ENCODE measurements around the gene TSPOAP1. TPM values are rescaled to one million over a fixed set of nuclear protein-coding genes. Genes with fewer than 3 reads are reported as not detected.

The TSPOAP1 gene
- total and polyA plus RNA-seq, 2 of the 13 experiments (the other 11 are each of a cell fraction or from before 2014, with no cell fraction given) = not detected

GRCh38 chr17:58369214-58370031 lies 40.8 kb upstream of the TSPOAP1 start (continued):
- TF ChIP-seq, protein P1, sequence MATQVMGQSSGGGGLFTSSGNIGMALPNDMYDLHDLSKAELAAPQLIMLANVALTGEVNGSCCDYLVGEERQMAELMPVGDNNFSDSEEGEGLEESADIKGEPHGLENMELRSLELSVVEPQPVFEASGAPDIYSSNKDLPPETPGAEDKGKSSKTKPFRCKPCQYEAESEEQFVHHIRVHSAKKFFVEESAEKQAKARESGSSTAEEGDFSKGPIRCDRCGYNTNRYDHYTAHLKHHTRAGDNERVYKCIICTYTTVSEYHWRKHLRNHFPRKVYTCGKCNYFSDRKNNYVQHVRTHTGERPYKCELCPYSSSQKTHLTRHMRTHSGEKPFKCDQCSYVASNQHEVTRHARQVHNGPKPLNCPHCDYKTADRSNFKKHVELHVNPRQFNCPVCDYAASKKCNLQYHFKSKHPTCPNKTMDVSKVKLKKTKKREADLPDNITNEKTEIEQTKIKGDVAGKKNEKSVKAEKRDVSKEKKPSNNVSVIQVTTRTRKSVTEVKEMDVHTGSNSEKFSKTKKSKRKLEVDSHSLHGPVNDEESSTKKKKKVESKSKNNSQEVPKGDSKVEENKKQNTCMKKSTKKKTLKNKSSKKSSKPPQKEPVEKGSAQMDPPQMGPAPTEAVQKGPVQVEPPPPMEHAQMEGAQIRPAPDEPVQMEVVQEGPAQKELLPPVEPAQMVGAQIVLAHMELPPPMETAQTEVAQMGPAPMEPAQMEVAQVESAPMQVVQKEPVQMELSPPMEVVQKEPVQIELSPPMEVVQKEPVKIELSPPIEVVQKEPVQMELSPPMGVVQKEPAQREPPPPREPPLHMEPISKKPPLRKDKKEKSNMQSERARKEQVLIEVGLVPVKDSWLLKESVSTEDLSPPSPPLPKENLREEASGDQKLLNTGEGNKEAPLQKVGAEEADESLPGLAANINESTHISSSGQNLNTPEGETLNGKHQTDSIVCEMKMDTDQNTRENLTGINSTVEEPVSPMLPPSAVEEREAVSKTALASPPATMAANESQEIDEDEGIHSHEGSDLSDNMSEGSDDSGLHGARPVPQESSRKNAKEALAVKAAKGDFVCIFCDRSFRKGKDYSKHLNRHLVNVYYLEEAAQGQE (IDR thresholded peaks at IDR 0.05; ENCODE audit: borderline replicate concordance in 1 of 2, low read depth in 1 of 2, low read length in 2 of 2) = no peak
- no peak for TF ChIP-seq CBX2 (IDR thresholded peaks at IDR 0.05; ENCODE audit: low read depth, low read length)
- no peak for TF ChIP-seq CBX2 (CRISPR knock-in tag; IDR thresholded peaks at IDR 0.05; ENCODE audit: low read depth)
- no peak for TF ChIP-seq MATR3 (CRISPR knock-in tag; IDR thresholded peaks at IDR 0.05)
- TF ChIP-seq, protein P2, sequence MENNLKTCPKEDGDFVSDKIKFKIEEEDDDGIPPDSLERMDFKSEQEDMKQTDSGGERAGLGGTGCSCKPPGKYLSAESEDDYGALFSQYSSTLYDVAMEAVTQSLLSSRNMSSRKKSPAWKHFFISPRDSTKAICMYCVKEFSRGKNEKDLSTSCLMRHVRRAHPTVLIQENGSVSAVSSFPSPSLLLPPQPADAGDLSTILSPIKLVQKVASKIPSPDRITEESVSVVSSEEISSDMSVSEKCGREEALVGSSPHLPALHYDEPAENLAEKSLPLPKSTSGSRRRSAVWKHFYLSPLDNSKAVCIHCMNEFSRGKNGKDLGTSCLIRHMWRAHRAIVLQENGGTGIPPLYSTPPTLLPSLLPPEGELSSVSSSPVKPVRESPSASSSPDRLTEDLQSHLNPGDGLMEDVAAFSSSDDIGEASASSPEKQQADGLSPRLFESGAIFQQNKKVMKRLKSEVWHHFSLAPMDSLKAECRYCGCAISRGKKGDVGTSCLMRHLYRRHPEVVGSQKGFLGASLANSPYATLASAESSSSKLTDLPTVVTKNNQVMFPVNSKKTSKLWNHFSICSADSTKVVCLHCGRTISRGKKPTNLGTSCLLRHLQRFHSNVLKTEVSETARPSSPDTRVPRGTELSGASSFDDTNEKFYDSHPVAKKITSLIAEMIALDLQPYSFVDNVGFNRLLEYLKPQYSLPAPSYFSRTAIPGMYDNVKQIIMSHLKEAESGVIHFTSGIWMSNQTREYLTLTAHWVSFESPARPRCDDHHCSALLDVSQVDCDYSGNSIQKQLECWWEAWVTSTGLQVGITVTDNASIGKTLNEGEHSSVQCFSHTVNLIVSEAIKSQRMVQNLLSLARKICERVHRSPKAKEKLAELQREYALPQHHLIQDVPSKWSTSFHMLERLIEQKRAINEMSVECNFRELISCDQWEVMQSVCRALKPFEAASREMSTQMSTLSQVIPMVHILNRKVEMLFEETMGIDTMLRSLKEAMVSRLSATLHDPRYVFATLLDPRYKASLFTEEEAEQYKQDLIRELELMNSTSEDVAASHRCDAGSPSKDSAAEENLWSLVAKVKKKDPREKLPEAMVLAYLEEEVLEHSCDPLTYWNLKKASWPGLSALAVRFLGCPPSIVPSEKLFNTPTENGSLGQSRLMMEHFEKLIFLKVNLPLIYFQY (CRISPR knock-in tag; IDR thresholded peaks at IDR 0.05; ENCODE audit: borderline replicate concordance) = no peak
- no peak; the same call in 1 of the 2 replicates for TF ChIP-seq ZNF292 (CRISPR knock-in tag; IDR thresholded peaks at IDR 0.05; ENCODE audit: borderline replicate concordance, low read depth)
- TF ChIP-seq SRF (IDR thresholded peaks at IDR 0.05; ENCODE audit: low read depth, low read length) = no peak
- no peak for TF ChIP-seq HOXA7 (CRISPR knock-in tag; IDR thresholded peaks at IDR 0.05)
- TF ChIP-seq HOXA5 (CRISPR knock-in tag; IDR thresholded peaks at IDR 0.05) = no peak
- no peak for TF ChIP-seq ZNF891 (CRISPR knock-in tag; IDR thresholded peaks at IDR 0.05)
- TF ChIP-seq PHF8 (CRISPR knock-in tag; IDR thresholded peaks at IDR 0.05) = no peak
- TF ChIP-seq ATRX (CRISPR knock-in tag; IDR thresholded peaks at IDR 0.05; ENCODE audit: borderline replicate concordance) = no peak
- TF ChIP-seq ZNF841 (CRISPR knock-in tag; IDR thresholded peaks at IDR 0.05; ENCODE audit: borderline replicate concordance) = no peak
- 0 out of 2 replicates have a peak, but pooled peaks have one; percentile 31 for TF ChIP-seq ZNF737 (CRISPR knock-in tag; IDR thresholded peaks at IDR 0.05; ENCODE audit: borderline replicate concordance)
- TF ChIP-seq ZBTB34 (CRISPR knock-in tag; IDR thresholded peaks at IDR 0.05) = no peak
- TF ChIP-seq ZBTB2 (CRISPR knock-in tag; IDR thresholded peaks at IDR 0.05; ENCODE audit: low read depth) = no peak
- no peak for TF ChIP-seq ZNF256 (CRISPR knock-in tag; conservative IDR thresholded peaks at IDR 0.05)
- TF ChIP-seq, protein P3, sequence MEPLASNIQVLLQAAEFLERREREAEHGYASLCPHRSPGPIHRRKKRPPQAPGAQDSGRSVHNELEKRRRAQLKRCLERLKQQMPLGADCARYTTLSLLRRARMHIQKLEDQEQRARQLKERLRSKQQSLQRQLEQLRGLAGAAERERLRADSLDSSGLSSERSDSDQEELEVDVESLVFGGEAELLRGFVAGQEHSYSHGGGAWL (CRISPR knock-in tag; IDR thresholded peaks at IDR 0.05) = no peak
- no peak for TF ChIP-seq MIER2 (CRISPR knock-in tag; IDR thresholded peaks at IDR 0.05)

Measured in HepG2 (cell line).